Smooth muscle cell (in vitro differentiated cells): ENCODE data around the gene TRAF3. TPM values are rescaled to one million over a fixed set of nuclear protein-coding genes. Genes with fewer than 3 reads are reported as not detected.

Experiments used
- DNase-seq: peaks from one replicate; lab custom pipeline; 2025; ENCODE audit not compliant: unreplicated experiment; lab: John Stamatoyannopoulos, UW
- H2AFZ ChIP-seq: fragments of 200-600 bp; sonication (generic); 2 replicates; pipeline ENCODE4 v1.6.0; 2016; ENCODE audit warnings: antibody characterized with exemption, low read depth, mild to moderate bottlenecking
- H3F3A ChIP-seq: fragments of 200-600 bp; sonication (generic); 2 replicates; pipeline ENCODE4 v1.6.0; 2017; ENCODE audit warnings: antibody characterized with exemption, low read depth
- H3K27ac ChIP-seq: fragments of 200-600 bp; sonication (generic); 2 replicates; pipeline ENCODE4 v1.5.1; 2016; ENCODE audit warnings: low read depth, mild to moderate bottlenecking
- H3K27me3 ChIP-seq: fragments of 200-600 bp; sonication (generic); 2 replicates; pipeline ENCODE4 v1.6.1; 2016; ENCODE audit warnings: low read depth, mild to moderate bottlenecking
- H3K36me3 ChIP-seq: fragments of 200-600 bp; sonication (generic); 2 replicates; pipeline ENCODE4 v1.5.1; 2016; ENCODE audit warnings: low read depth
- H3K4me1 ChIP-seq: fragments of 200-600 bp; sonication (generic); 2 replicates; pipeline ENCODE4 v1.5.1; 2016; ENCODE audit warnings: low read depth
- H3K4me2 ChIP-seq: fragments of 200-600 bp; sonication (generic); 2 replicates; pipeline ENCODE4 v1.6.0; 2016; ENCODE audit warnings: mild to moderate bottlenecking
- H3K4me3 ChIP-seq: fragments of 200-600 bp; sonication (generic); 2 replicates; pipeline ENCODE4 v1.5.1; 2016; ENCODE audit warnings: mild to moderate bottlenecking
- H3K79me2 ChIP-seq: fragments of 200-600 bp; sonication (generic); 2 replicates; pipeline ENCODE4 v1.6.0; 2016; ENCODE audit warnings: low read depth, mild to moderate bottlenecking
- H3K9ac ChIP-seq: fragments of 200-600 bp; sonication (generic); 2 replicates; pipeline ENCODE4 v1.6.0; 2016; ENCODE audit warnings: low read depth
- H3K9me3 ChIP-seq: fragments of 200-600 bp; sonication (generic); replicated peaks from 2 replicates; pipeline ENCODE4 v1.5.1; 2016; ENCODE audit warnings: low read depth
- H4K20me1 ChIP-seq: fragments of 200-600 bp; sonication (generic); 2 replicates; pipeline ENCODE4 v1.6.0; 2016; ENCODE audit warnings: low read depth
- WGBS: methylation state at CpG from one replicate; pipeline ENCODE4 v1.1.7; 2016; ENCODE audit warnings: low lambda C conversion rate; 5-methylcytosine and 5-hydroxymethylcytosine counted together
- polyA plus RNA-seq: library from polyadenylated mRNA; unstranded; fragments of >200 nt; fragmentation: Nextera tagmentation; extraction: Ambion mirVana; gene quantifications from 2 replicates; pipeline ENCODE4 v1.2.1, GENCODE V29; 2016
- total RNA-seq: library from RNA; depleted of rRNA; stranded (reverse); fragments of >200 nt; gene quantifications from 2 replicates; pipeline ENCODE4 v1.2.3, GENCODE V29; 2014
- TF ChIP-seq, protein P1 (sequence below): fragments of 200-600 bp; sonication (generic); IDR thresholded peaks from 2 replicates; pipeline ENCODE4 v1.5.1; 2017; ENCODE audit warnings: borderline replicate concordance, mild to moderate bottlenecking, antibody characterized with exemption; ENCODE audit not compliant: insufficient read depth, poor library complexity, severe bottlenecking

The TRAF3 gene
- total and polyA plus RNA-seq, 2 experiments from 2014 or later: 9.4 to 24.6 TPM

DNA sequence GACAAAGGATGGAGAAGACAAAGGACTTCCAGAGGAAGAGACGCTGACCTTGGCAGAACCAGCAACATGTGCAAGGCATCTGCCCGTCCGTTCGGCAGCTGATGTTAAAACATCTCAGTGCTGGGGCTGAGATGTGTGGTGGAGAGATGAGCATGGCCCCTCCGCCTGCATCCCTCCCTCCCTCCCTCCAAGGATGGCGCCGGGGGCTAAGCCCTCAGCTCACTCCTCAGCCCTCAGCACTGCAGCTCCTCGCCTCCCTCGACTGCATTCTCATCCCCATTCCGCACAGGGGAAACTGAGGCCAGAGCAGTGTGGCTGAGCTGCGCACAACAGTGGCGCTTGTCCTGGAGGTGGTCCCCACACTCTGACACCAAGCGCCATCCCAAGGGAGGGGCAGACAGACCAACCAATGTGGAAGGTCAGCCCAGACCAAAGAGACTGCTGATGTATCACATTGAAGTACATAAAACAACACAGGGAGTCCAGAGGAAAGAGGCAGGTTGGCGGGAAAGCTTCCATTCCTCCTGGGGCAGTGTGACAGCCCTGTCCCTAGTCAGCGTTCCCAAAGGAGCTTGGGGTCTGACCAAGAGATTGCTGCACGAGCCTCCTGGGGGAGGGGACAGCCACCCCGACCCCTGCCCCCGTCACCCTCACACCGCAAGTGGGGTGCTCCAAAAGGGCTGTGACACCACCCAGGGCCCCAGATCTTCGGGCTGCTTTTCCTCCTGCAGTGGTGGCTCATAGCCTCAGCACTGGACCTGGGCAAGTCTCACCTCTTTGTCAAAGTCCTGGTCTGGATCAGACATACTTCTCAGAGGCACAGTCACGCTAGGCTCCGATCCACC, 160.3 kb downstream of the TRAF3 start:
- WGBS: 98% methylated on average over 21 of the region's 22 CpGs
- Histone ChIP-seq H3K27ac (no peak overlapping the region), H3K27me3 (no peaks in the 10 kb centered on the region), H3K4me1 (no peaks in the 10 kb centered on the region), H3K36me3 (no peaks in the 10 kb centered on the region), H3K4me3 (no peak overlapping the region), H3K9ac (no peak overlapping the region), H3F3A (peaks cover 4% of the 10 kb centered on the region), H3K4me2 (no peak overlapping the region), H4K20me1 (peaks cover 62% of the 10 kb centered on the region), H3K9me3 (no peaks in the 10 kb centered on the region), H2AFZ (no peak overlapping the region), H3K79me2 (no peaks in the 10 kb centered on the region)
- DNase-seq: no peak
- TF ChIP-seq, protein P1, sequence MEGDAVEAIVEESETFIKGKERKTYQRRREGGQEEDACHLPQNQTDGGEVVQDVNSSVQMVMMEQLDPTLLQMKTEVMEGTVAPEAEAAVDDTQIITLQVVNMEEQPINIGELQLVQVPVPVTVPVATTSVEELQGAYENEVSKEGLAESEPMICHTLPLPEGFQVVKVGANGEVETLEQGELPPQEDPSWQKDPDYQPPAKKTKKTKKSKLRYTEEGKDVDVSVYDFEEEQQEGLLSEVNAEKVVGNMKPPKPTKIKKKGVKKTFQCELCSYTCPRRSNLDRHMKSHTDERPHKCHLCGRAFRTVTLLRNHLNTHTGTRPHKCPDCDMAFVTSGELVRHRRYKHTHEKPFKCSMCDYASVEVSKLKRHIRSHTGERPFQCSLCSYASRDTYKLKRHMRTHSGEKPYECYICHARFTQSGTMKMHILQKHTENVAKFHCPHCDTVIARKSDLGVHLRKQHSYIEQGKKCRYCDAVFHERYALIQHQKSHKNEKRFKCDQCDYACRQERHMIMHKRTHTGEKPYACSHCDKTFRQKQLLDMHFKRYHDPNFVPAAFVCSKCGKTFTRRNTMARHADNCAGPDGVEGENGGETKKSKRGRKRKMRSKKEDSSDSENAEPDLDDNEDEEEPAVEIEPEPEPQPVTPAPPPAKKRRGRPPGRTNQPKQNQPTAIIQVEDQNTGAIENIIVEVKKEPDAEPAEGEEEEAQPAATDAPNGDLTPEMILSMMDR: no peak

DNA sequence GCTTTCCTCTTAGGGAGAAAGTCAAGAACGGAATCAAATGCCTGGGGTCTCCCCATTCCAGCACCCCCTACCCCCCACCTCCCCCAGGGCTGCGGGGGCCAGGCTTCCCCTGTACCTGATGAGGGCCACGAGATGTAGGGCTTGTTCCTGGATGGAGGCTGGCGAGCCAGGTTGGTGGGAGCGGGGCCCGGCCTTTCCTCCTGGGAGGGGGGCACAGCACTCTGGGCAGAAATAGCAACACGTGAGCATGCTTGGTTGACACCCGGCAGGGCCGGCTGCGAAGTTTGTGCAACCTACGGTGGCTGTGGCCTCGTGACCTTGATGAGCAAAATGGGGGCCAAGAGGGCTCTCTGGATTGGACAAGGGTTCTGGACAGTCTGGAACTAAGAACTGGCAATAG, 160.9 kb downstream of the TRAF3 start:
- Histone ChIP-seq H3K36me3 (no peaks in the 10 kb centered on the region), H3K4me2 (no peak overlapping the region), H3K4me3 (no peak overlapping the region), H3K9ac (no peak overlapping the region), H3K4me1 (no peaks in the 10 kb centered on the region), H3K9me3 (no peaks in the 10 kb centered on the region), H3K27me3 (no peaks in the 10 kb centered on the region), H3K79me2 (no peaks in the 10 kb centered on the region), H4K20me1 (peaks cover 60% of the 10 kb centered on the region), H3F3A (peaks cover 4% of the 10 kb centered on the region), H2AFZ (no peak overlapping the region), H3K27ac (no peak overlapping the region)
- WGBS: 99% methylated on average over 12 of the region's 12 CpGs
- TF ChIP-seq, protein P1: no peak
- DNase-seq: no peak

GRCh38 chr14:102939329-102939728, 162.1 kb downstream of the TRAF3 start:
- WGBS: 94% methylated on average over 18 of the region's 18 CpGs
- no peaks in the 10 kb centered on the region for H3K36me3 ChIP-seq
- no peaks in the 10 kb centered on the region for H3K79me2 ChIP-seq
- H3K27ac ChIP-seq: no peak overlapping the region
- peaks cover 4% of the 10 kb centered on the region for H3F3A ChIP-seq
- no peak overlapping the region for H3K4me2 ChIP-seq
- H4K20me1 ChIP-seq: peaks cover 48% of the 10 kb centered on the region
- H3K4me1 ChIP-seq: no peaks in the 10 kb centered on the region
- H3K9ac ChIP-seq: no peak overlapping the region
- TF ChIP-seq, protein P1: no peak
- no peak overlapping the region for H2AFZ ChIP-seq
- no peak for DNase-seq
- no peaks in the 10 kb centered on the region for H3K9me3 ChIP-seq
- no peaks in the 10 kb centered on the region for H3K27me3 ChIP-seq
- H3K4me3 ChIP-seq: no peak overlapping the region
